Measurements from ENCODE around the gene BLOC1S5. TPM values are rescaled to one million over a fixed set of nuclear protein-coding genes. Genes with fewer than 3 reads are reported as not detected.
A peak's percentile ranks its signal among the peaks of the same experiment; 100 is the strongest.

BLOC1S5 gene
- total and polyA plus RNA-seq, 9 of the 15 experiments (the other 6 are each of a cell fraction or from before 2014, with no cell fraction given) = 8.5 to 41.0 (median 27.7) TPM

DNA sequence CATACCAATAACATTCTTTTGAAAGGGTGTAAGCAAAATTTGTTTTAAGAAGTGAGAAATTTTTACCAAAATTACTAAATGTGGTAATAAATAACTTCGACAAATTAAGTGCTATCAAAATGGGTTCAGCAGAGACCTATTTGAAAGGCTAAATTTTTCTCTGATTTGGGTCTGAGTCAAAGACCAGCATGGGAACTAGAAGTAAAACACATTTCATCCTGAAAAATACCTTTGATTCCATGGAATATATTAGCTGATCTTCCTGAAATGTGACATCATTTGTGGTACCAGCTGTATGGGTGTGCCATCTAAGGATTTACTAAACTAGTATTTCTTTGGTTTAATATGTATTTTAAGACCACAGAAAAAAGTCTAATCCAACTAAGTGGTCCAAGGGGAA is 63.6 kb downstream of the BLOC1S5 start:
- H2AFZ ChIP-seq (ENCODE audit: low read depth, low read length) = no peak overlapping the region
- TF ChIP-seq CREB1 (IDR thresholded peaks at IDR 0.05) (no peak), CREB1 (CRISPR knock-in tag; IDR thresholded peaks at IDR 0.05) (no peak)
- TF ChIP-seq, protein P1, sequence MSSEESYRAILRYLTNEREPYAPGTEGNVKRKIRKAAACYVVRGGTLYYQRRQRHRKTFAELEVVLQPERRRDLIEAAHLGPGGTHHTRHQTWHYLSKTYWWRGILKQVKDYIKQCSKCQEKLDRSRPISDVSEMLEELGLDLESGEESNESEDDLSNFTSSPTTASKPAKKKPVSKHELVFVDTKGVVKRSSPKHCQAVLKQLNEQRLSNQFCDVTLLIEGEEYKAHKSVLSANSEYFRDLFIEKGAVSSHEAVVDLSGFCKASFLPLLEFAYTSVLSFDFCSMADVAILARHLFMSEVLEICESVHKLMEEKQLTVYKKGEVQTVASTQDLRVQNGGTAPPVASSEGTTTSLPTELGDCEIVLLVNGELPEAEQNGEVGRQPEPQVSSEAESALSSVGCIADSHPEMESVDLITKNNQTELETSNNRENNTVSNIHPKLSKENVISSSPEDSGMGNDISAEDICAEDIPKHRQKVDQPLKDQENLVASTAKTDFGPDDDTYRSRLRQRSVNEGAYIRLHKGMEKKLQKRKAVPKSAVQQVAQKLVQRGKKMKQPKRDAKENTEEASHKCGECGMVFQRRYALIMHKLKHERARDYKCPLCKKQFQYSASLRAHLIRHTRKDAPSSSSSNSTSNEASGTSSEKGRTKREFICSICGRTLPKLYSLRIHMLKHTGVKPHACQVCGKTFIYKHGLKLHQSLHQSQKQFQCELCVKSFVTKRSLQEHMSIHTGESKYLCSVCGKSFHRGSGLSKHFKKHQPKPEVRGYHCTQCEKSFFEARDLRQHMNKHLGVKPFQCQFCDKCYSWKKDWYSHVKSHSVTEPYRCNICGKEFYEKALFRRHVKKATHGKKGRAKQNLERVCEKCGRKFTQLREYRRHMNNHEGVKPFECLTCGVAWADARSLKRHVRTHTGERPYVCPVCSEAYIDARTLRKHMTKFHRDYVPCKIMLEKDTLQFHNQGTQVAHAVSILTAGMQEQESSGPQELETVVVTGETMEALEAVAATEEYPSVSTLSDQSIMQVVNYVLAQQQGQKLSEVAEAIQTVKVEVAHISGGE (CRISPR knock-in tag; IDR thresholded peaks at IDR 0.05) = 0 out of 6 replicates have a peak, but pooled peaks of 1 of the 3 experiments have one; percentile 22
- no peak overlapping the region for H3K9ac ChIP-seq (ENCODE audit: insufficient read depth in 1 of 2, low read depth in 2 of 2, low read length in 2 of 2)
- ChIA-PET CTCF (ENCODE audit: low intra/inter-chr PET ratio) (no interaction called here), POLR2A (interaction anchor here (0.7 to 1.4 kb wide), 2 partner anchors 8 to 32 kb away, joined by 3 read pairs; no protein-coding TSS in a partner anchor)
- H3K9me1 ChIP-seq (ENCODE audit: control insufficient read depth, insufficient read depth, low read length) = no peaks in the 10 kb centered on the region
- H3K79me2 ChIP-seq (ENCODE audit: control insufficient read depth, insufficient read depth, low read length) = no peaks in the 10 kb centered on the region
- no peaks in the 10 kb centered on the region for H3K27me3 ChIP-seq (ENCODE audit: control insufficient read depth in 2 of 2, insufficient read depth in 2 of 2, low read length in 2 of 2)
- DNase-seq (ENCODE audit: extremely low read depth in 1 of 4, low spot score in 3 of 4) (no peak), FAIRE-seq (no peak), ATAC-seq (no peak)
- no TSS peak for BruUV-seq (replicated peaks)
- H3K9me3 ChIP-seq (replicated peaks; ENCODE audit: control insufficient read depth, insufficient read depth, low read depth, low read length) = no peaks in the 10 kb centered on the region
- intact Hi-C loops (cut with micrococcal nuclease) (no loop called here), in situ Hi-C loops (cut with MboI) (no loop called here)
- no peaks in the 10 kb centered on the region for H3K36me3 ChIP-seq (ENCODE audit: control insufficient read depth, insufficient read depth, low read length)
- H3K4me1 ChIP-seq (replicated peaks in 1 of 2; ENCODE audit: control insufficient read depth in 2 of 2, insufficient read depth in 2 of 2, low read length in 2 of 2) = peaks cover 0 to 4% of the 10 kb centered on the region in 2 experiments; a peak in 1 of 5 replicates
- no peak overlapping the region for H3K27ac ChIP-seq (ENCODE audit: extremely low read depth, low read depth, low read length)
- WGBS (ENCODE audit: insufficient coverage, low coverage, missing lambda C conversion rate) = 0% methylated on average over 1 of the region's 1 CpG
- H3K4me3 ChIP-seq = no peak overlapping the region
- no peaks in the 10 kb centered on the region for H4K20me1 ChIP-seq (replicated peaks; ENCODE audit: control insufficient read depth, insufficient read depth, low read length)
- H3K4me2 ChIP-seq (ENCODE audit: insufficient read depth, low read length) = no peak overlapping the region
